ENCODE results near the gene SDHAF4. TPM values are rescaled to one million over a fixed set of nuclear protein-coding genes. Genes with fewer than 3 reads are reported as not detected.

SDHAF4 gene
- total and polyA plus RNA-seq, 10 of the 15 experiments (the other 5 are each of a cell fraction or from before 2014, with no cell fraction given) = 8.4 to 20.4 (median 15.6) TPM

DNA sequence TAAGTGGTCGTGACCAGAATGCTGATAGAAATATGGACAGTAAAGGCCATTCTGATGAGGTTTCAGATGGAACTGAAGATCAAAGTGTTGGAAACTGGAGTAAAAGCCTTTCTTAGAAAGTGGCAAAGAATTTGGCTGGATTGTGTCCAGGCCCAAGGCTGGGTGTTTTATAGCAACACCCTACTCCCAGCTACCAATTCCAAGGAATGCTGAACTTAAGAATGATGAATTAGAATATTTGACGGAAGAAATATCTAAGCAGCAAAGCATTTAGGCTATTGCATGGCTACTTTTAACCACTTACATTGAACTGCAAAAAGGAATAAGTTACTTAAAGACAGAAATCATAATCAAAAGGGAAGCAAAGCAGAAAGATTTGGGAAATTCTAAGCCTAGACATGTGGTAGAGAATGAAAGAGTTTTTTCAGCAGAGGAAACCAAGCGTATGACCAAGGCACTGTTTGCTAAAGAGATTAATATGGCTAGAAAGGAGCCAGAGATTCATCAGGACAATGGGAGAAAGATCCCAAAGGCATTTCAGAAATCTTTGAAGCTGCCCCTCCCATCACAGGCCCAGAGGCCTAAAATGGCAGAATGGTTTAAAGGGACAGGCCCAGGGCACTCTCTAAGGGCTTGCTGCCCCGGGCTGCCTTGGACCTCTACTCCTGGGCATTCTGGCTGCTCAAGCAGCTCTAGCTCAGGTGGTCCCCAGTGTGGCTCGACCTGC lies 25.8 kb downstream of the SDHAF4 start:
- H3K79me2 ChIP-seq (ENCODE audit: control insufficient read depth, insufficient read depth, low read length) = no peaks in the 10 kb centered on the region
- ATAC-seq (no peak), DNase-seq (ENCODE audit: low read depth, low spot score) (no peak), FAIRE-seq (no peak)
- WGBS (ENCODE audit: insufficient coverage, insufficient replicate concordance, low lambda C conversion rate, missing lambda C conversion rate) = 81% methylated on average over 5 of the region's 5 CpGs
- no peak overlapping the region for H3K4me2 ChIP-seq (ENCODE audit: control insufficient read depth, insufficient read depth)
- CTCF ChIA-PET = interaction anchor here (1.2 to 1.6 kb wide), 3 partner anchors 12 to 95 kb away, joined by 3 to 5 read pairs (median 4); no protein-coding TSS in a partner anchor
- H3K9me3 ChIP-seq (replicated peaks; ENCODE audit: control insufficient read depth, insufficient read depth, low read length) = no peaks in the 10 kb centered on the region
- H3K4me3 ChIP-seq = no peak overlapping the region
- no peak for TF ChIP-seq JUNB (IDR thresholded peaks at IDR 0.05)
- no peaks in the 10 kb centered on the region for H3K36me3 ChIP-seq (ENCODE audit: control insufficient read depth in 2 of 2, insufficient read depth in 2 of 2, low read length in 1 of 2)
- H2AFZ ChIP-seq (ENCODE audit: control insufficient read depth, low read depth, low read length) = no peak overlapping the region
- no peaks in the 10 kb centered on the region for H4K20me1 ChIP-seq (ENCODE audit: control insufficient read depth, insufficient read depth)
- in situ Hi-C loops (cut with MboI) (no loop called here), intact Hi-C loops (cut with micrococcal nuclease; ENCODE audit: unreplicated experiment) (no loop called here)
- no peak overlapping the region for H3K27ac ChIP-seq (ENCODE audit: control insufficient read depth, insufficient read depth)
- SMC1A ChIA-PET (ENCODE audit: uncharacterized antibody, unreplicated experiment) = no interaction called here
- BruUV-seq (replicated peaks) = no TSS peak
- H3K4me1 ChIP-seq (ENCODE audit: control insufficient read depth, insufficient read depth, low read length) = no peaks in the 10 kb centered on the region
- RAD21 ChIA-PET (ENCODE audit: unreplicated experiment) = interaction anchor here (0.8 kb wide), 1 partner anchor 9 kb away, joined by 3 read pairs; no protein-coding TSS in a partner anchor
- H3K9ac ChIP-seq (ENCODE audit: control insufficient read depth, insufficient read depth, low read length) = no peak overlapping the region
- H3K27me3 ChIP-seq (replicated peaks in 1 of 2; ENCODE audit: control insufficient read depth in 2 of 2, insufficient read depth in 2 of 2, low read length in 1 of 2) = no peaks in the 10 kb centered on the region
- POLR2A ChIA-PET = no interaction called here

DNA sequence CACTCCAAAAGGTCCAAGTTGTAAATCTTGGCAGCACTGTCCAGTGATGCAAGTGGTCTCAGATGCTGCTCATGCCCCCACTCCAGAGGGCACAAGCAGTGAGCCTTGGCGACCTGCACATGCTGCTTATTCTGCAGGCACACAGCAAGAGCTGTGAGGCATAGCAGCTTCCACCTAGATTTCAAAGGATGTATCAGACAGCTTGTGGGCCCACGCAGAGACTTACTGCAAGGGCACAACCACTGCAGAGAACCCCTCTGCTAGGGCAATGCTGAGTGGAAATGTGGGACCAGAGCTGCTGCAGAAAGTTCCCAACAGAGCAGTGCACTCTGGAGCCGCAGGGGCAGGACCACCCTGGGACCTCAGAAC lies 26.4 kb downstream of the SDHAF4 start:
- no peak overlapping the region for H3K27ac ChIP-seq (ENCODE audit: control insufficient read depth, insufficient read depth)
- WGBS (ENCODE audit: insufficient coverage, insufficient replicate concordance, low lambda C conversion rate, missing lambda C conversion rate) = 92% methylated on average over 3 of the region's 3 CpGs
- TF ChIP-seq EP300 (IDR thresholded peaks at IDR 0.05; ENCODE audit: borderline replicate concordance in 1 of 2, control insufficient read depth in 1 of 2, low read depth in 2 of 2, low read length in 2 of 2) (no peak), IKZF1 (conservative IDR thresholded peaks at IDR 0.05) (no peak), SRF (IDR thresholded peaks at IDR 0.05; ENCODE audit: low read depth in 2 of 2, low read length in 2 of 2) (no peak), CHD1 (IDR thresholded peaks at IDR 0.05; ENCODE audit: low read depth, low read length) (no peak), RBBP5 (conservative IDR thresholded peaks at IDR 0.05) (no peak), MTA2 (IDR thresholded peaks at IDR 0.05; ENCODE audit: low read depth) (no peak), ZNF622 (IDR thresholded peaks at IDR 0.05) (no peak), BCL11A (IDR thresholded peaks at IDR 0.05; ENCODE audit: low read depth, low read length) (no peak), FOXK2 (IDR thresholded peaks at IDR 0.05) (no peak), TCF7 (IDR thresholded peaks at IDR 0.05; ENCODE audit: borderline replicate concordance) (no peak)
- TF ChIP-seq, protein P1, sequence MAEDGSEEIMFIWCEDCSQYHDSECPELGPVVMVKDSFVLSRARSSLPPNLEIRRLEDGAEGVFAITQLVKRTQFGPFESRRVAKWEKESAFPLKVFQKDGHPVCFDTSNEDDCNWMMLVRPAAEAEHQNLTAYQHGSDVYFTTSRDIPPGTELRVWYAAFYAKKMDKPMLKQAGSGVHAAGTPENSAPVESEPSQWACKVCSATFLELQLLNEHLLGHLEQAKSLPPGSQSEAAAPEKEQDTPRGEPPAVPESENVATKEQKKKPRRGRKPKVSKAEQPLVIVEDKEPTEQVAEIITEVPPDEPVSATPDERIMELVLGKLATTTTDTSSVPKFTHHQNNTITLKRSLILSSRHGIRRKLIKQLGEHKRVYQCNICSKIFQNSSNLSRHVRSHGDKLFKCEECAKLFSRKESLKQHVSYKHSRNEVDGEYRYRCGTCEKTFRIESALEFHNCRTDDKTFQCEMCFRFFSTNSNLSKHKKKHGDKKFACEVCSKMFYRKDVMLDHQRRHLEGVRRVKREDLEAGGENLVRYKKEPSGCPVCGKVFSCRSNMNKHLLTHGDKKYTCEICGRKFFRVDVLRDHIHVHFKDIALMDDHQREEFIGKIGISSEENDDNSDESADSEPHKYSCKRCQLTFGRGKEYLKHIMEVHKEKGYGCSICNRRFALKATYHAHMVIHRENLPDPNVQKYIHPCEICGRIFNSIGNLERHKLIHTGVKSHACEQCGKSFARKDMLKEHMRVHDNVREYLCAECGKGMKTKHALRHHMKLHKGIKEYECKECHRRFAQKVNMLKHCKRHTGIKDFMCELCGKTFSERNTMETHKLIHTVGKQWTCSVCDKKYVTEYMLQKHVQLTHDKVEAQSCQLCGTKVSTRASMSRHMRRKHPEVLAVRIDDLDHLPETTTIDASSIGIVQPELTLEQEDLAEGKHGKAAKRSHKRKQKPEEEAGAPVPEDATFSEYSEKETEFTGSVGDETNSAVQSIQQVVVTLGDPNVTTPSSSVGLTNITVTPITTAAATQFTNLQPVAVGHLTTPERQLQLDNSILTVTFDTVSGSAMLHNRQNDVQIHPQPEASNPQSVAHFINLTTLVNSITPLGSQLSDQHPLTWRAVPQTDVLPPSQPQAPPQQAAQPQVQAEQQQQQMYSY (CRISPR knock-in tag; IDR thresholded peaks at IDR 0.05) = no peak
- TF ChIP-seq, protein P2, sequence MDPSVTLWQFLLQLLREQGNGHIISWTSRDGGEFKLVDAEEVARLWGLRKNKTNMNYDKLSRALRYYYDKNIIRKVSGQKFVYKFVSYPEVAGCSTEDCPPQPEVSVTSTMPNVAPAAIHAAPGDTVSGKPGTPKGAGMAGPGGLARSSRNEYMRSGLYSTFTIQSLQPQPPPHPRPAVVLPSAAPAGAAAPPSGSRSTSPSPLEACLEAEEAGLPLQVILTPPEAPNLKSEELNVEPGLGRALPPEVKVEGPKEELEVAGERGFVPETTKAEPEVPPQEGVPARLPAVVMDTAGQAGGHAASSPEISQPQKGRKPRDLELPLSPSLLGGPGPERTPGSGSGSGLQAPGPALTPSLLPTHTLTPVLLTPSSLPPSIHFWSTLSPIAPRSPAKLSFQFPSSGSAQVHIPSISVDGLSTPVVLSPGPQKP (IDR thresholded peaks at IDR 0.05; ENCODE audit: low read depth, low read length) = no peak

More for the DNA sequence above, 26.4 kb downstream of the SDHAF4 start:
- CTCF ChIA-PET = interaction anchor here (1.2 to 1.6 kb wide), 3 partner anchors 11 to 94 kb away, joined by 3 to 5 read pairs (median 4); no protein-coding TSS in a partner anchor
- Histone ChIP-seq H3K4me2 (ENCODE audit: control insufficient read depth, insufficient read depth) (no peak overlapping the region), H3K36me3 (ENCODE audit: control insufficient read depth in 2 of 2, insufficient read depth in 2 of 2, low read length in 1 of 2) (no peaks in the 10 kb centered on the region), H3K9ac (ENCODE audit: control insufficient read depth, insufficient read depth, low read length) (no peak overlapping the region), H4K20me1 (ENCODE audit: control insufficient read depth, insufficient read depth) (no peaks in the 10 kb centered on the region), H2AFZ (ENCODE audit: control insufficient read depth, low read depth, low read length) (no peak overlapping the region), H3K4me3 (no peak overlapping the region), H3K4me1 (ENCODE audit: control insufficient read depth, insufficient read depth, low read length) (no peaks in the 10 kb centered on the region), H3K79me2 (ENCODE audit: control insufficient read depth, insufficient read depth, low read length) (no peaks in the 10 kb centered on the region), H3K9me3 (replicated peaks; ENCODE audit: control insufficient read depth, insufficient read depth, low read length) (no peaks in the 10 kb centered on the region), H3K27me3 (replicated peaks in 1 of 2; ENCODE audit: control insufficient read depth in 2 of 2, insufficient read depth in 2 of 2, low read length in 1 of 2) (no peaks in the 10 kb centered on the region)
- in situ Hi-C loops (cut with MboI) (no loop called here), intact Hi-C loops (cut with micrococcal nuclease; ENCODE audit: unreplicated experiment) (no loop called here)
- no peak for ATAC-seq
- RAD21 ChIA-PET (ENCODE audit: unreplicated experiment) = no interaction called here
- POLR2A ChIA-PET = no interaction called here
- SMC1A ChIA-PET (ENCODE audit: uncharacterized antibody, unreplicated experiment) = interaction anchor here (0.7 kb wide), 1 partner anchor 8 kb away, joined by 3 read pairs; no protein-coding TSS in a partner anchor
- DNase-seq (ENCODE audit: low read depth, low spot score) = no peak
- FAIRE-seq = no peak
- no TSS peak for BruUV-seq (replicated peaks)
